ENCODE measurements around the gene MUC22.
"Not testable (repeated sequence)": the region's sequence is repeated elsewhere in the genome, so short reads cannot be mapped to it uniquely, and the experiment has no call there.

Gene MUC22

GRCh38 chr6:31057426-31058003, 47.2 kb downstream of the MUC22 start:
- in situ Hi-C loops (cut with HindIII; ENCODE audit: low pct_unique_long_range_greater_than_20kb, low sequenced_read_pairs), result no loop called here
- DNase-seq (ENCODE audit: low read depth in 1 of 2, low spot score in 1 of 2), result no peak
- no peak for TF ChIP-seq JUND (IDR thresholded peaks at IDR 0.05; ENCODE audit: low read depth)

GRCh38 chr6:31058128-31058894, 48.0 kb downstream of the MUC22 start:
- DNase-seq (ENCODE audit: low read depth in 1 of 2, low spot score in 1 of 2), result peak; percentile 60 to 76

GRCh38 chr6:31060145-31060544, 49.9 kb downstream of the MUC22 start:
- in situ Hi-C loops (cut with HindIII; ENCODE audit: low pct_unique_long_range_greater_than_20kb, low sequenced_read_pairs), result no loop called here
- no peak for DNase-seq (ENCODE audit: low read depth in 1 of 2, low spot score in 1 of 2)

More at GRCh38 chr6:31058128-31058894, 48.0 kb downstream of the MUC22 start:
- no peak for TF ChIP-seq JUND (IDR thresholded peaks at IDR 0.05; ENCODE audit: low read depth)
- in situ Hi-C loops (cut with HindIII; ENCODE audit: low pct_unique_long_range_greater_than_20kb, low sequenced_read_pairs), result no loop called here

GRCh38 chr6:31063906-31064435, 53.7 kb downstream of the MUC22 start:
- no peak for DNase-seq (ENCODE audit: low read depth in 1 of 2, low spot score in 1 of 2)
- in situ Hi-C loops (cut with HindIII; ENCODE audit: low pct_unique_long_range_greater_than_20kb, low sequenced_read_pairs), result no loop called here
- TF ChIP-seq JUND (IDR thresholded peaks at IDR 0.05; ENCODE audit: low read depth), result no peak

More at GRCh38 chr6:31060145-31060544, 49.9 kb downstream of the MUC22 start:
- no peak for TF ChIP-seq JUND (IDR thresholded peaks at IDR 0.05; ENCODE audit: low read depth)

GRCh38 chr6:31065556-31065955, 55.3 kb downstream of the MUC22 start:
- DNase-seq (ENCODE audit: low read depth in 1 of 2, low spot score in 1 of 2), result no peak
- TF ChIP-seq JUND (IDR thresholded peaks at IDR 0.05; ENCODE audit: low read depth), result no peak
- in situ Hi-C loops (cut with HindIII; ENCODE audit: low pct_unique_long_range_greater_than_20kb, low sequenced_read_pairs), result no loop called here

- DNase-seq (ENCODE audit: low read depth in 1 of 2, low spot score in 1 of 2); in situ Hi-C loops (cut with HindIII; ENCODE audit: low pct_unique_long_range_greater_than_20kb, low sequenced_read_pairs): not testable (repeated sequence)
These were observed 56.8 kb downstream of the MUC22 start for GRCh38 chr6:31067028-31067427.

- in situ Hi-C loops (cut with HindIII; ENCODE audit: low pct_unique_long_range_greater_than_20kb, low sequenced_read_pairs); DNase-seq (ENCODE audit: low read depth in 1 of 2, low spot score in 1 of 2): not testable (repeated sequence)
These were observed 57.8 kb downstream of the MUC22 start for GRCh38 chr6:31067891-31068668.

GRCh38 chr6:31068669-31069340, 58.5 kb downstream of the MUC22 start:
- in situ Hi-C loops (cut with HindIII; ENCODE audit: low pct_unique_long_range_greater_than_20kb, low sequenced_read_pairs), result no loop called here
- TF ChIP-seq JUND (IDR thresholded peaks at IDR 0.05; ENCODE audit: low read depth), result no peak
- peak; percentile 55 to 82 for DNase-seq (ENCODE audit: low read depth in 1 of 2, low spot score in 1 of 2)

GRCh38 chr6:31070711-31071197, 60.5 kb downstream of the MUC22 start:
- TF ChIP-seq JUND (IDR thresholded peaks at IDR 0.05; ENCODE audit: low read depth), result no peak
- peak; percentile 76 to 82 for DNase-seq (ENCODE audit: low read depth in 1 of 2, low spot score in 1 of 2)
- in situ Hi-C loops (cut with HindIII; ENCODE audit: low pct_unique_long_range_greater_than_20kb, low sequenced_read_pairs), result no loop called here

GRCh38 chr6:31074401-31074800, 64.1 kb downstream of the MUC22 start:
- no peak for TF ChIP-seq JUND (IDR thresholded peaks at IDR 0.05; ENCODE audit: low read depth)
- in situ Hi-C loops (cut with HindIII; ENCODE audit: low pct_unique_long_range_greater_than_20kb, low sequenced_read_pairs), result no loop called here
- no peak for DNase-seq (ENCODE audit: low read depth in 1 of 2, low spot score in 1 of 2)

- TF ChIP-seq JUND (IDR thresholded peaks at IDR 0.05; ENCODE audit: low read depth), result no peak
- DNase-seq (ENCODE audit: low read depth in 1 of 2, low spot score in 1 of 2), result no peak
- in situ Hi-C loops (cut with HindIII; ENCODE audit: low pct_unique_long_range_greater_than_20kb, low sequenced_read_pairs), result no loop called here
These were observed 65.3 kb downstream of the MUC22 start for GRCh38 chr6:31075528-31075927.

GRCh38 chr6:31076611-31077010, 66.3 kb downstream of the MUC22 start:
- in situ Hi-C loops (cut with HindIII; ENCODE audit: low pct_unique_long_range_greater_than_20kb, low sequenced_read_pairs), result no loop called here
- DNase-seq (ENCODE audit: low read depth in 1 of 2, low spot score in 1 of 2), result no peak
- TF ChIP-seq JUND (IDR thresholded peaks at IDR 0.05; ENCODE audit: low read depth), result no peak

Data from T47D (cell line).